Subcutaneous adipose tissue (tissue), 4 donors: ENCODE data around the gene DHRS12. TPM values are rescaled to one million over a fixed set of nuclear protein-coding genes. Genes with fewer than 3 reads are reported as not detected.

Experiments used
- CTCF ChIP-seq: fragments of 450-650 bp; IDR thresholded peaks from one replicate; pipeline ENCODE4 v1.5.1; 2016; ENCODE audit warnings: low read depth, mild to moderate bottlenecking, control low read depth, antibody characterized with exemption, moderate library complexity
- total RNA-seq, 4 donors: library from RNA; depleted of rRNA; stranded (reverse); fragments of >200 nt; gene quantifications; one replicate each; pipeline ENCODE4 v1.1.0, GENCODE V29; 2016

Gene DHRS12
- total RNA-seq, 4 donors from 2014 or later, result 22.3 to 47.8 (median 29.1) TPM

GRCh38 chr13:51777921-51778320, 26.0 kb downstream of the DHRS12 start:
- TF ChIP-seq CTCF, result no peak

DNA sequence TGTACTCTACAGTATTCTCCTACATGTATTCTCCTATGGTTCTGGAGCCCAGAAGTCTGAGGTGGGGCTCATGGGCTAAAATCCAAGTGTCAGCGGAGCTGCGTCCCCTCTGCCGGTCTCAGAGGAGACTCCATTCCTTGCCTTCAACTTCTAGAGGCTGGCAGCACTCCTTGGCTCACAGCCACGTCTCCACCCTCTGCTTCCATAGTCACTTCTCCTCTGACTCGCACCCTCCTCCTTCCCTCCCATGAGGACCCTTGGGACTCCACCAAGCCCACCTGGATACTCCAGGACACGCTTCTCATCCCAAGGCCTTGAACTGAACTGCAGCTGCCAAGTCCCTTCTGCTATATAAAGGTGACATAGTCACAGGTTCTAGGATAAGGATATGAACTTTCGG, 27.8 kb downstream of the DHRS12 start:
- TF ChIP-seq CTCF, result no peak

DNA sequence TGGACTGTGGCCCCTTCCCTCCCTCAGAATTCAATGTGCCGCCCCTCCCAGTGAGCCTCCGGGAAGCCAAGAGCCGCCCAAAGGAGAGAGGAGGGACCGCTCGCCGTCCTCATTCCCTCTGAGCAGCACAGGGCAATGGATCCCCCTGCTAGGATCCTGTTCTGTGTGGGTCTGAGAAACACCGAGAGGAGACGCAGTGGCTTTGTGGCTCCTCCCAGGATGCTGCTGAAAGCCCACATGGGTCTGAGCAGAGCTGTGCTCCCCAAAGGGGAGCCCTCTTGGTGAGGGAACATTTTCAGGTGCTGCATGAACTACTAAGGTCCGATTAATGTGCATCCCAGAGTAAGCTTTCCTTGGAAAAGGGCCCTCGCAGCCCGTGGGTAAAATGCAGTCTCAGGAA, 30.4 kb downstream of the DHRS12 start:
- TF ChIP-seq CTCF, result no peak

- TF ChIP-seq CTCF, result no peak
These were observed 31.2 kb downstream of the DHRS12 start for GRCh38 chr13:51772781-51773180.

DNA sequence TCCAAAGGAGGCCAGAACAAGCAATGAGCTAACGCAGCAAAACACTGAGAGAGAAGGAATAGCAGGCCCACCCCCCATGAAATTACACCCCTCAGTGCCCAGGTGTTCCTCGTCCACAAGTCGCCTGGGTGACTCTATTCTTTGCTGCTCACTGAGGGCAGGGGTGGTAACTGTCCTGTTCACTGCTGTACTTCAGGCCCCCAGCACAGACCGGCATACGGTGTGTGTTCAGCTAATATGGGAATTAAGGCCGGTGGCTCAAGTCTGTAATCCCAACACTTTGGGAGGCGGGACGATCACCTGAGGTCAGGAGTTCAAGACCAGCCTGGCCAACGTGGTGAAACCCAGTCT, 31.9 kb downstream of the DHRS12 start:
- no peak for TF ChIP-seq CTCF

- TF ChIP-seq CTCF, result no peak
These were observed 32.4 kb downstream of the DHRS12 start for GRCh38 chr13:51771418-51772104.

DNA sequence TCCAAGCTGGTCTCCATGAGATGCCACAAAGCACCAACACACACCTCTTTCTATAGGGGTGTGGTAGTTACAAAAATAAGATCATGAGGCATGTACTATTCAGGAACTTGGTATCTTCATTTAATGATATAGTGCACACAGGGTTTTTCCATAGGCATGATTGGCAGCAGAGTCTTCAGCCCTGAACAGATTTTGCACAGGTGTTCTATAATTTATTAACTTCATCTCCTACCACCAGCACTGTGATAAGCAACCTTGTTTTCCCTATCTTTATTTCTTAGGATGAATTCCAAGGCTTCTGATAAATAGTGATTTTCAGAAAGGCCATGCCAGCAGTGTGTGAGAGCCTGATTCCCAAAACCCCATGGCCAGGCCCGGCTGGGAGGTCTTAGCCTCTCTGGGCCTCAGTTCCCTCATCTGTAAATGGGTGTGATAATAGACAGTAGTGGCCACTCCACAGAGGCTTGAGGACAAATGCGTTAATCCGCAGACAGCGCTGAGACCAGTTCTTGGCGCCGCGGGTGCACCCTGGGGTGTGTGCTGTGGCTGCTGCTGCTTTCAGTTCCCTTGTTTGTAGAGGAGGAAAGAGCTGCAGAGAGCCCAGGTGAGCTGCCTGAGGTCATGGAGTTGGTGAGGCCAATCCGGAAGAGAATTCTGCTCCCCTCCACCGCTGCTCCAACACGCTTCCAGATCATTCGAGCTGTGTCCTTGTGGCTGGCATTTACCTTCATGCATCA, 33.1 kb downstream of the DHRS12 start:
- TF ChIP-seq CTCF, result no peak
